GM06990 (cell line): ENCODE measurements around the gene SLC22A3.
"Not testable (repeated sequence)": the region's sequence is repeated elsewhere in the genome, so short reads cannot be mapped to it uniquely, and the experiment has no call there.

Experiments used
- DNase-seq: peaks from one replicate; pipeline ENCODE4 v3.0.0-alpha.2; 2011; ENCODE audit not compliant: insufficient read length; ENCODE audit errors: extremely low read depth
- H3K27me3 ChIP-seq: replicated peaks from 2 replicates; pipeline ENCODE4 v1.6.0; 2011; ENCODE audit warnings: low read length; ENCODE audit not compliant: control insufficient read depth, insufficient read depth
- H3K36me3 ChIP-seq: 2 replicates; pipeline ENCODE4 v1.5.1; 2011; ENCODE audit warnings: low read length; ENCODE audit not compliant: control insufficient read depth, insufficient read depth
- H3K4me3 ChIP-seq: replicated peaks from 2 replicates; pipeline ENCODE4 v1.5.1; 2011; ENCODE audit warnings: low read depth, mild to moderate bottlenecking, control low read depth, low read length
- CTCF ChIP-seq: IDR thresholded peaks from 2 replicates; pipeline ENCODE4 v1.5.1; 2011; ENCODE audit warnings: low read length, control low read depth, mild to moderate bottlenecking, inconsistent platforms; ENCODE audit not compliant: insufficient read depth, poor library complexity, severe bottlenecking

SLC22A3 gene

GRCh38 chr6:160438481-160438880 lies 90.3 kb downstream of the SLC22A3 start:
- no peak for TF ChIP-seq CTCF
- no peak overlapping the region for H3K4me3 ChIP-seq

GRCh38 chr6:160439751-160440150 lies 91.6 kb downstream of the SLC22A3 start:
- no peak for DNase-seq
- Histone ChIP-seq H3K36me3 (no peaks in the 10 kb centered on the region), H3K27me3 (no peaks in the 10 kb centered on the region; the same call in 1 of the 2 replicates), H3K4me3 (no peak overlapping the region)
- TF ChIP-seq CTCF = no peak

More at GRCh38 chr6:160438481-160438880, 90.3 kb downstream of the SLC22A3 start:
- no peak for DNase-seq
- Histone ChIP-seq H3K36me3 (no peaks in the 10 kb centered on the region), H3K27me3 (no peaks in the 10 kb centered on the region; the same call in 1 of the 2 replicates)

GRCh38 chr6:160442151-160442550 lies 94.0 kb downstream of the SLC22A3 start:
- no peak for DNase-seq
- no peak overlapping the region for H3K4me3 ChIP-seq
- no peak for TF ChIP-seq CTCF
- no peaks in the 10 kb centered on the region for H3K36me3 ChIP-seq
- no peaks in the 10 kb centered on the region; the same call in 1 of the 2 replicates for H3K27me3 ChIP-seq

GRCh38 chr6:160445130-160445529 lies 97.0 kb downstream of the SLC22A3 start:
- Histone ChIP-seq H3K36me3 (no peaks in the 10 kb centered on the region), H3K27me3 (no peaks in the 10 kb centered on the region; the same call in 1 of the 2 replicates), H3K4me3 (no peak overlapping the region)
- TF ChIP-seq CTCF = no peak
- DNase-seq = no peak

- no peak for DNase-seq
- TF ChIP-seq CTCF = no peak
- H3K36me3 ChIP-seq = no peaks in the 10 kb centered on the region
- H3K27me3 ChIP-seq = no peaks in the 10 kb centered on the region; the same call in 1 of the 2 replicates
- H3K4me3 ChIP-seq = no peak overlapping the region
These were observed 99.2 kb downstream of the SLC22A3 start for GRCh38 chr6:160447350-160447749.

- DNase-seq, H3K4me3 ChIP-seq, H3K27me3 ChIP-seq, H3K36me3 ChIP-seq: not testable (repeated sequence)
These were observed 101.6 kb downstream of the SLC22A3 start for GRCh38 chr6:160449787-160450186.
